Measurements from ENCODE around the gene DNAJC7. TPM values are rescaled to one million over a fixed set of nuclear protein-coding genes. Genes with fewer than 3 reads are reported as not detected.
A peak's percentile ranks its signal among the peaks of the same experiment; 100 is the strongest.

The DNAJC7 gene
- total RNA-seq, 6 donors from 2014 or later = 53.2 to 109 (median 73.5) TPM

GRCh38 chr17:42042598-42043319 lies 25.5 kb upstream of the DNAJC7 start:
- WGBS, 2 donors = 89 to 90% methylated on average over 14 to 19 of the region's 20 CpGs
- H3K9me3 ChIP-seq = no peaks in the 10 kb centered on the region
- H3K36me3 ChIP-seq = peaks cover 0 to 6% (median 0%) of the 10 kb centered on the region in 4 donors
- no peak overlapping the region for H3K4me3 ChIP-seq
- peaks cover 0 to 11% (median 3%) of the 10 kb centered on the region in 4 donors for H3K4me1 ChIP-seq
- no peak for TF ChIP-seq POLR2A (IDR thresholded peaks at IDR 0.05)
- TF ChIP-seq POLR2AphosphoS5 (IDR thresholded peaks at IDR 0.05) = no peak
- TF ChIP-seq, protein P1, sequence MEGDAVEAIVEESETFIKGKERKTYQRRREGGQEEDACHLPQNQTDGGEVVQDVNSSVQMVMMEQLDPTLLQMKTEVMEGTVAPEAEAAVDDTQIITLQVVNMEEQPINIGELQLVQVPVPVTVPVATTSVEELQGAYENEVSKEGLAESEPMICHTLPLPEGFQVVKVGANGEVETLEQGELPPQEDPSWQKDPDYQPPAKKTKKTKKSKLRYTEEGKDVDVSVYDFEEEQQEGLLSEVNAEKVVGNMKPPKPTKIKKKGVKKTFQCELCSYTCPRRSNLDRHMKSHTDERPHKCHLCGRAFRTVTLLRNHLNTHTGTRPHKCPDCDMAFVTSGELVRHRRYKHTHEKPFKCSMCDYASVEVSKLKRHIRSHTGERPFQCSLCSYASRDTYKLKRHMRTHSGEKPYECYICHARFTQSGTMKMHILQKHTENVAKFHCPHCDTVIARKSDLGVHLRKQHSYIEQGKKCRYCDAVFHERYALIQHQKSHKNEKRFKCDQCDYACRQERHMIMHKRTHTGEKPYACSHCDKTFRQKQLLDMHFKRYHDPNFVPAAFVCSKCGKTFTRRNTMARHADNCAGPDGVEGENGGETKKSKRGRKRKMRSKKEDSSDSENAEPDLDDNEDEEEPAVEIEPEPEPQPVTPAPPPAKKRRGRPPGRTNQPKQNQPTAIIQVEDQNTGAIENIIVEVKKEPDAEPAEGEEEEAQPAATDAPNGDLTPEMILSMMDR (IDR thresholded peaks at IDR 0.05) = no peak
- TF ChIP-seq EP300 (IDR thresholded peaks at IDR 0.05) = no peak
- no peak for ATAC-seq (ENCODE audit: low FRiP score in 2 of 2)
- no peak overlapping the region for H3K27ac ChIP-seq
- peak in 1 of 2 donors; percentile 59 for DNase-seq
- H3K27me3 ChIP-seq = no peaks in the 10 kb centered on the region

- DNase-seq = no peak
- peaks cover 0 to 11% (median 3%) of the 10 kb centered on the region in 4 donors for H3K4me1 ChIP-seq
- no peak for ATAC-seq (ENCODE audit: low FRiP score in 2 of 2)
- no peaks in the 10 kb centered on the region for H3K27me3 ChIP-seq
- no peak overlapping the region for H3K4me3 ChIP-seq
- no peak overlapping the region for H3K27ac ChIP-seq
- peaks cover 0 to 6% (median 0%) of the 10 kb centered on the region in 4 donors for H3K36me3 ChIP-seq
- TF ChIP-seq POLR2AphosphoS5 (IDR thresholded peaks at IDR 0.05) (no peak), EP300 (IDR thresholded peaks at IDR 0.05) (no peak), POLR2A (IDR thresholded peaks at IDR 0.05) (no peak)
- TF ChIP-seq, protein P1 (IDR thresholded peaks at IDR 0.05) = no peak
- H3K9me3 ChIP-seq = no peaks in the 10 kb centered on the region
Observed at GRCh38 chr17:42041619-42042018, 24.4 kb upstream of the DNAJC7 start.

GRCh38 chr17:42040818-42041217 lies 23.6 kb upstream of the DNAJC7 start:
- Histone ChIP-seq H3K27ac (no peak overlapping the region), H3K4me3 (no peak overlapping the region), H3K36me3 (peaks cover 0 to 6% (median 0%) of the 10 kb centered on the region in 4 donors), H3K9me3 (no peaks in the 10 kb centered on the region), H3K27me3 (no peaks in the 10 kb centered on the region), H3K4me1 (peaks cover 0 to 11% (median 3%) of the 10 kb centered on the region in 4 donors)
- 95 to 96% methylated on average over 7 to 8 of the region's 10 CpGs for WGBS, 2 donors
- ATAC-seq (ENCODE audit: low FRiP score in 2 of 2) (peak in 1 of 2 donors; percentile 8), DNase-seq (peak in 1 of 2 donors; percentile 54)
- TF ChIP-seq POLR2AphosphoS5 (IDR thresholded peaks at IDR 0.05) (no peak), EP300 (IDR thresholded peaks at IDR 0.05) (no peak), POLR2A (IDR thresholded peaks at IDR 0.05) (no peak)

GRCh38 chr17:42039794-42040763 lies 22.8 kb upstream of the DNAJC7 start:
- 72 to 93% methylated on average over 3 to 15 of the region's 77 CpGs for WGBS, 2 donors
- H3K27ac ChIP-seq = no peak overlapping the region
- H3K4me3 ChIP-seq = peak overlapping the region in 2 of 4 donors; percentile 20 to 22
- no peak for TF ChIP-seq POLR2AphosphoS5 (IDR thresholded peaks at IDR 0.05)
- TF ChIP-seq POLR2A (IDR thresholded peaks at IDR 0.05) = no peak
- TF ChIP-seq, protein P1 (IDR thresholded peaks at IDR 0.05) = no peak
- no peak for TF ChIP-seq EP300 (IDR thresholded peaks at IDR 0.05)
- H3K27me3 ChIP-seq = no peaks in the 10 kb centered on the region
- ATAC-seq (ENCODE audit: low FRiP score in 2 of 2) = peak in 1 of 2 donors; percentile 26
- peaks cover 0 to 6% (median 0%) of the 10 kb centered on the region in 4 donors for H3K36me3 ChIP-seq
- DNase-seq = peak in 1 of 2 donors; percentile 85
- H3K4me1 ChIP-seq = peaks cover 0 to 11% (median 3%) of the 10 kb centered on the region in 4 donors
- H3K9me3 ChIP-seq = no peaks in the 10 kb centered on the region

All from upper lobe of left lung (tissue), 6 donors.